Dermis microvascular lymphatic vessel endothelial cell (primary cell): ENCODE measurements around the gene DCLK1. TPM values are rescaled to one million over a fixed set of nuclear protein-coding genes. Genes with fewer than 3 reads are reported as not detected.
"Not testable (repeated sequence)": the region's sequence is repeated elsewhere in the genome, so short reads cannot be mapped to it uniquely, and the experiment has no call there.

Source experiments
- DNase-seq, 2 donors: peaks; one replicate each; pipeline versions ENCODE4 v3.0.0 to v3.0.0-alpha.2; 2010; ENCODE audit warnings: low read depth in 2 of 2
- total RNA-seq: library from RNA; depleted of rRNA; stranded (reverse); fragments of >200 nt; gene quantifications from 2 replicates; pipeline ENCODE4 v1.2.1, GENCODE V29; 2014

Gene DCLK1
- total RNA-seq, 1 donor from 2014 or later: 43.6 TPM

DNA sequence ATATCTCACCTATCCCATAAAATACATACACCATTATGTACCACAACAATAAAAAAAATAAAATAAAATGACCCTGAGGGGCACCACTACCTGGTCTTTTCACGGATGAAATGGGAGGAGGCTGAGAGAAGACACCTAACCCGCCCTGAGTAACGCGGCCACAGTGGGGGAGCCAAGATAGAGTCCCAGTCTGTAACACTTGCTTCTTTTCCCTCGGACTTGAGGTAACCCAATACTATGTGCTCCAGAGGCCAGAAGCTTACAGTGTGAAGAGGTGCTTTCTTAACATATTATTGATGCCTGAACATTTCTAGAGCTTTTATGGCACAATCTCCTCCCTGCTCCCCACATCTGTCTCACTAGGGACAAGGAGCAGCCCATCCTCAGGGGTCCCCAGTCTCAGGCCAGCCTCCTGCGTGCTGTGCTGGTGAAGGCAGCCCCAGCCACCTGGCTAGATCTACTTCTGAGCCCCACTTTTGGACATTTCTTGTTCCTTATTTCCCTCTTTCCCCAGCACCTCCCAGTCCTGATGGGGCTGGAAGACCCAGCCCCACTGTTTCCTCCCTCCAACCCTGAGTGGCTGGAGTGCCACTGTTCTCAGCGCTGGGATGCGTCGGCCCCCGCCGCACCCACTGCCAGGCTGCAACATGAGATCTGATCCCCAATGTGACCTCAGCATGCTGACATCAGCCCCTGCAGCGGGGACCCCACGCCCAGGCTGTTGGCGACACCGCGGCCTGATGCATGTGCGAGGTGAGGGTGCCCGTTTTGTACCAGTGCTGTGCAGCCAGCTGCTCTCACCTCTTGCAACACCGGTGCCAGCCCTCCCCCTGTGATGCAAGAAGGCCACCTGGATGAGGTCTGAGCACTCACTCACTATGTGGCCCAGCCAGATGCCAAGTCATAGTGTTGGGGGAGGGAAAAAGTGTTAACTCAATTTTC is 143.3 kb downstream of the DCLK1 start:
- no peak for DNase-seq

DNA sequence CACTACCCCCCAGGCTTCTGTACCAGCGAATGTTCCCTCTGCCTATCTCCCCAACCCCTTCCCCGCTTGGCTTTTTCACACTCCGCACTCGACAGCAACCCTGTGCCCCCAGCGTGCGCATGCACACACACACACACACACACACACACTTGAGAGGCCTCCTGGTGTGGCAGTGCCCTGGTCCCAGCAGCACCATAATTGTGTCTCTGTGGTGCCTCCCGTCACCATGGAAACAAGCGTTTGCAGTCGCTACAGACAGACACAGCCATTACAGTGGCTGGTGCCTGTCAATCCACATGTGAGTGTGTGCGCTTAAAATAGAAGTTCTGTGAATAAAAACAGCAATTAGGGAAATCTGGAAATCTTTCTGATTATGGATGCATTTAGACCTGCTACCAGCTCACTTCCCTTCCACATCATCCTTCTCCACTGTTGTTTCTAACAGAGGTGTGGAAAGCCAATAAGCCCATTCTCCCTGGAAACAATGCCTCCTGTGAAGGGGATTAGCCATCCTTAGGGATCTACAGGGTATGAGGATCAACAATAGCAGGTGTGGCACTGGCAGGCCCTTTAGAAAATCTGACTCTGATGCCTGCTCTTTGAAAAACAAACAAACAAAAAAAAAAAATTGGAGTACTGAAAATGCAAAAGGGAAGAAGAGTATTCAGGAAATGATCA is 146.3 kb downstream of the DCLK1 start:
- peak in 1 of 2 donors; percentile 0 for DNase-seq

DNA sequence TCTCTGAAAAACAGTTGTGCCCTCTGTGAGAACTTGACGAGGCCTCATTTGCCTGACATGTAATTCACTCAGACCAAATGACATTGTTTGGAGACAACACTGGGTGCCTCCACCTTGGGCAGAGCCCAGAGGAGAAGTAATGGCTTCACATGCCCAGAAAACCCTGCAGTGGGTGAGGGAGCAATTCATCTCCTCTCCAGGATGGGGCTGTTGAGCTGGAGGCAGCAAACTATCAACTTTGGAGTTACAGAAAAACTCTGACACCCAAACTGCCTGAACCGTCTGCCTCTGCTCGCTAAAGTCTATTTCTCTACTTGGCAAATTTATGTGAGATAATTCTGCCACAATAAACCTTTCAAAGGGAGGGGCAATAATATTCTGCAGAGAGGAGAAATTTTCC is 146.9 kb downstream of the DCLK1 start:
- DNase-seq: no peak

DNA sequence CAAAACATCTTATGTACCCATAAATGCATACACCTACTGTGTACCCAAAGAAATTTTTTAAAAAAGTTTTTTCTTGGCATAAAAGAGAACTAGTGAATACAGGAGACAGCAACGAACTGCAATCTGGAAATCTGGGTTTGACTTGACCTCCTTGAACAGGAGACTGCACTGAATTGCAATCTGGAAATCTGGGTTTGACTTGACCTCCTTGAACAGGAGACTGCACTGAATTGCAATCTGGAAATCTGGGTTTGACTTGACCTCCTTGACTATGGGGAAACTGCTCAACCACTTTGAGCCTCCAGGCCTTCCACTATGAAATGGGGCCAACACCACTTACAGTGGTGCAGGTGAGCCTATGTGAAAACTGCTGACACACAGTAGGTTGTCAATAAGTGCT is 147.5 kb downstream of the DCLK1 start:
- not testable (repeated sequence) for DNase-seq

DNA sequence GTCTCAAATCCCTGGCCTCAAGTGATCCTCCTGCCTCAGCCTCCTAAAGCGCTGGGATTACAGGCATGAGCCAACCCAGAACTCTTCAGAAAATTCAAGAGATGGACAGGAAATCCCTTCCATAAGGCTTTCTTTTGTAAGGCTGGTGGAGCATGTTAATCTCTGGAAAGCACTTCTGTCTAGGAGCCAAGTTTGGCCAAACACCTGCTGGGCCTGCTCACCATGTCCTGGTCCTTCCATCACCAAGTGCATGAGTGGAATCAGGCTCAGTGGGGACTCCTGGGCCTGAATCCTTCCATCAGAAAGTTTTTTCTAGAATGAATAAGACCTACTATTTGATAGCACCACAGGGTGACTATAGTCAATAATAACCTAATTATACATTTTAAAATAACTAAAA is 148.0 kb downstream of the DCLK1 start:
- no peak for DNase-seq

DNA sequence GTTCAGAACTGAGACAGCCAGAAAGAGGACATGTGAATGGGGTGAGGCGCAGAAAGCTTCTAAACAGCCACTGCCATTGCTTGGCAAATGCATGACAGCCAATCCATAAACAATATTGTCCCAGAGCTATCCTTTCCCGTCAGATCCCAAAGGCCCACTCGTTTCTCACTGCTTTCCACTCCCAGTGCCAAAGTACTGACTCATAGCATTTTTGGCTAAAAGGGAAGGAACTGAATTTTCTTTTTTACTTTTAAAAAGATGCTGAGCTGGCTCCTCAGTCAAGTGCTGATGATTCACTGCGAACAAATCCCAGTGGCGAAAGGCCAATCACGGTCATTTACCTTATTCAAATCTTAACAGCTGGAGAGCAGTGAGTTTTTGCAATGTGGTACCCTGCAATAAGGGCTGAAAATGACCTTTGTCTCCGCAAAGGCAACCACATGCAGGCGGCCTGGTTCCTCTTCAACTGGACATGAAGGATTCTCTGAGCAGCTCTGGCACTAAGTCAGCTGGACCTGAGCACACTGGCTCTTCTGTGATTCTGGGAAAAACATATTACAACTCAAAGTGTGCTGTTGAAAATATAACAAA is 151.7 kb downstream of the DCLK1 start:
- peak in 1 of 2 donors; percentile 7 for DNase-seq

DNA sequence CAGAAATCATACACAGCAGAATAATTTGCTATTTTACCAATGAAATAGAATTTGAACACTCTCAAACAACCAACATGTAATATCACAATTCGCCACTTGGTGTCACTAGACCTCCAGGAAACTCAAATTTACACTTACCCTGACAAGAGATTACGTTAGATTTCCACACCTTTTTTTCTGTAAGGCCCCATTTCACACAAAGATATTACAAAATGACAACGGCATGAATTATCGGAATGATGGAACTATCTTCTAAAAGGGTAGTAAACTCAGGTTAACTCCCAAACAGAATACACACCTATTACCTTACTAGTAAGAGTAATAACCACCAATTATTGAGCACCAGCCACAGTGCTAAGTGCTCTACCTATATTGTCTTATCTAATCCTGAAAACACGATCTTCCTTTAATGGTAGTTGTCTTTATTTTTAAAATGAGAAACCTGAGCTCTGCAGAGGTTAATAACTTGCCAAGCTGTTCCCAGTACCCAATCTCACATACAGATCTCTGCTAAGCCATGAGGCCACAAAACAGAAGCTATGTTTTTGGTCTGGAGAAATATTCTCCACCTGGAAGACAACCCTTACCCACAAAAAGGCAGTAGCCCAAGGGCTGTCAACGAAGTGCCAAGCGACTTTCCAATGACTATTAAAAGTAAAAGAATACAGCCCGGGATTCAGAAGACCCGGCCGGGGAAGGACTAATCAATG is 152.4 kb downstream of the DCLK1 start:
- peak; percentile 57 to 65 for DNase-seq

DNA sequence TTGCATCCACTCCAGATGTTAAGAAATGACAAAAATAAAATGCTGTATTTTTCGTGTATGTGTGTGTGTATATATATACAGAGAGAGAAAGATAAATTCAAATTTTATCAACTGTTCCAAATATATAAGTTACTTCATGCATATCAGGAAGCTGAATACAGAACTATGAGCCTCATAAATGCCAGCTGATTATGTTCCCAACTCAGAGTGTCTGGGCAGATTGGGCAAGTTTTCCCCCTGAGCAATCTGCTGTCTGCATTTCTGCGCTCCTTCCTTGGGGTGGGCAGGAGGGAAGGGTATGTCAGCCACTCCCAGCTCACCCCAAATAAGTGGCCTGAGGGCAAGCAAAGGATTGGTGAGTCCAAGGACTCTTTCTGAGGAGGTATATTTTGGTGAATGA is 154.1 kb downstream of the DCLK1 start:
- DNase-seq: no peak

DNA sequence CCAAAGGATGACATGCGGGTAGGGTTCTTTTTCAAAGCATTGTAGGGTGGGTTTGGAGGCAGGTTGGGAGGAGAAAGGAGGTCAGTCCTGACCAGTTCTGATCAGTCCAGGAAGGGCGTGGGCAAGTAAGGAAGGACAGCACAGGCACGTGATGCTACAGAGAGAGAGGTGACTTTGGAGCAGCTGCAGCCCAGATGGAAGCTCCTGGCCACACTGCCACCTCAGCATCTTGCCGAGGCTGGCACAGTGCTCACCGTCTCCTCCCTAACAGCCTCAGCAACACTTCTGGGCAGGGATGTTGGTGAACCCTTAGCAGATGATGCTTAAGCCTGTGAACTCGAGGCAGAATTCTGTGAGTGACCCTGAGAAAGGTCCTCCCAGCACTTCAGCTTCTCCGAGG is 155.1 kb downstream of the DCLK1 start:
- DNase-seq: no peak

DNA sequence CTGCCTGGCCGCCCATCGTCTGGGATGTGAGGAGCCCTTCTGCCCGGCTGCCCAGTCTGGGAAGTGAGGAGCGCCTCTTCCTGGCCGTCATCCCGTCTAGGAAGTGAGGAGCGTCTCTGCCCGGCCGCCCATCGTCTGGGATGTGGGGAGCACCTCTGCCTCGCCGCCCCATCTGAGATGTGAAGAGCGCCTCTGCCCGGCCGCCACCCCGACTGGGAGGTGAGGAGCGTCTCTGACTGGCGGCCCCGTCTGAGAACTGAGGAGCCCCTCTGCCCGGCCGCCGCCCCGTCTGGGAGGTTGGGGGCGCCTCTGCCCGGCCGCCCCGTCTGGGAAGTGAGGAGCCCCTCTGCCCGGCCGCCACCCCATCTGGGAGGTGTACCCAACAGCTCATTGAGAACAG is 164.2 kb downstream of the DCLK1 start:
- not testable (repeated sequence) for DNase-seq

DNA sequence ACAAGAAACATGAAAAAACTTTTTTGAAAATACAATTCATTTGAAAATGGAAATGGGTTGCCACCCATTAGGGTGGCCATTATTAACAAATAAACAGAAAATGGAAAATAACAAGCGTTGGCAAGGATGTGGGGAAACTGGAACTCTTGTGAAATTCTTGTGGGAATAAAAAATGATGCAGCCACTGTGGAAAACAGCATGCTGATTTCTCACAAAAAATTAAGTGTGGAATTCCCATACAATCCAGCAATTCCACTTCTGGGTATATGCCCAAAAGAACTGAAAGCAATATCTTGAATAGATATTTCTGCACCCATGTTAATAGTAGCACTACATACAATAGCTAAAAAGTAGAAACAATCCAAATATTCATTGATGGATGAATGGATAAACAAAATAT is 165.2 kb downstream of the DCLK1 start:
- no peak for DNase-seq

DNA sequence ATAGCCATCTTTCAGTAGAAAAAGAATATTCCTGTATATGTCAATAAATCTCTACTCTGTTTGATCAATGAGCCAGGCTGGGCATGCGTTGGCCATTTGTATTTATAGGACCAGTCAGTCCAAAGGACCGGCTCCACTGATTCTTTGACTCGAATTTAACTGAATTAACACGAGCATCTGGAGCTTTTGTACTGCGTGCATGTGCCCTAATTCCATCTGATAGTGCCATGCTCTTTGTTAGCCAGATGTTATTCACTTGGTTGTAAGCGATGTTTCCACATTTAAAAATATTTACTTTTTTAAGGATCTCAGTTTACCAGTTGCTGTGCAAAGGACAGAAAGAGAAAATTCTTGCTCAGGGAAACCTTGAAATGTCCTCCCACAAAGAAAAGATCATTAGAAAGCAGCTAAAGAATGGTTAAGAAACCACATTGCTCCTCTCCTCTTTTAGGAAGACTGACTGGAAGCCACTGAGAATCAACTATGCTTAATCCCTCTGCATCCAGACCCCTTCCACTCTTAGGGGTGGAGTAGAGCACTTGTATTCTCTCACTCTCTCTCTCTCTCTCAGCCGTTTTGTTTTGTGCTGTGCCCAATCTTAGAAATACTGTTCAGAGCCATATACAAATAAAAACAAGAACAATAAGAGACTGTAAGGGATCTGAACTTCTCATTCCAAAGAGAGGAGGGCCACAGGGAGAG is 165.8 kb downstream of the DCLK1 start:
- DNase-seq: no peak

DNA sequence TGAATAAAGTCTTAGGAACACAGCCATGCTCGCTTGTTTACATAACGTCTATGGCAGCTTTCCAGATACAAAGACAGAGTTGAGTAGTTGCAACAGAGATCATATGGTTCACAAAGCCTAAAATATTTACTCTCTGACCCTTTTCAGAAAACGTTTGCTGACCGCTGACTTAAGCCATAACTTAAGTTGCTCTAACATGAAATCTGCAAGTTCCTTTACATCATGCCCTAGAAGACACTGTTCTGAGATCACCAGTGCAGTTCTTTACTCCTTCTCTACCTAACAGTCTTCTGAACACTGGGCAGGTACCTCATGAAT is 166.4 kb downstream of the DCLK1 start:
- no peak for DNase-seq

DNA sequence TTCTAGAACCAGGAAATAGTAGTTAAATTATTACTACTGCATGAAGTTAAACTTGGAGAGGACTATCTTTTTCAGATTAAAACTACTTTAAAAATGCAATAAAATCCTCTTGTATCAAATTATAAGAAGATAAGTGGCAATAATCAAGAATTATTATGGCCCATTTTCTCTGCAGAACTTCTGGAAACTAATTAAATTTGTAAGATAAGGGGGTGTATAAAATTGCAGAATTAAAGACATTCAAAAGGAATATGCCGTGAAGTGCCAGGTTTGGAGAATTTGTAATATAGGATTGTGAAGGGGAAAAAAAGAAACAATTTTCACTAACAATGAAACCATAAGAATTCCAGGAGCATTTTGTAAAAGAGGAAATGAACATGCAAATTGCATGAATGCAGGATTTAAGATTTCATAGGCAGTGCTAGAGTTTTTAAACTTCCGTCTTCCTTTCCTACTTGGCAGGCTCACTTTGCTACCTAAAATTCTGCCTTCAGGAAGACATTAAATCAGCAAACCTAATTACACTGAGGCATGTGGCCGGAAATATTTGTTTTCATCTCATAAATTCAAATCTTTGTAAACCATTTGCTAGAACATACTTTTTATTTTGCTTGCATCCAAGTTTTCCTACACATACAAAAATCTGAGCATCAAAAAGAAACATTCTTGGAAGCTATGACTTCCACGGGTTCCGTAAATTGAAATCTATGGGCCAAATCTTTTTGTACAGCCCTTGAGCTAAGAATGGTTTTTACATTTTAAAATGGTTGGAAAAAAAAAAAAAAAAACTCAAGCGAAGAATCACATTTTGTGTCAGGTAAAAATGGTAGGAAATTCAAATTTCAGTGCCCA is 166.9 kb downstream of the DCLK1 start:
- DNase-seq: no peak

DNA sequence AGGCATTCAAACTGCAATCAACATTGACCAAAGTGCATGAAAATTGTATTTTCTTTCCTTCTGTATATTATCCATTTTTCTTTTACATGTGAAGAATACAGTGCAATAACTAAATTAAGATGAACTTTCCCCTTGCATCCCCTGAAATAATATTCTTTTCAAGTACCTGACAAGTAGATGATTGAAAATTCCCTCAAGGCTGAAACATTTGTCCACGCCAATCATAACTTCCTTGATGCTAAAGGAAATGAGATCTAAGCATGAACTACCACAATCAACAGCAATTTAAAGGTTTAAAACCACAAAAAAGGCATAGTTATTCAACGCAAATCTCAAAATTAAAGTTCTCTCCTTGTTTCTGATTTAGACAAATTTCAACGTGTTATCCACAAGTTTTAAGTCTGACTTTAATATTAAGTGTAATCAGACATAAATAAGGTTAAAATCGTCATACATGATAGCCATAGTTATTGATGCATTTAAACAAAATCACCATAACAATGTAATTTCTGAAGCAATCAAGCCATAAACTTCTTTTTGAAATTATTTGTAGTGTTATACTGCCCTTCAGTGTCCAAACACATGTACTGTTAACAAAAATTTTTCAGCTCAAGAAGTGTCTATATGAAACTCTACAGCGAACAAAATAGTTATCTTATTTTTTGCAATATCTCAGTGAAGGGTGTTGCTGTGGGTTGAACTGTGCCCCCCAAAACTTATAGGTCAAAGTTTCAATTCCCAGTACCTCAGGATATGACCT is 169.5 kb downstream of the DCLK1 start:
- no peak for DNase-seq

DNA sequence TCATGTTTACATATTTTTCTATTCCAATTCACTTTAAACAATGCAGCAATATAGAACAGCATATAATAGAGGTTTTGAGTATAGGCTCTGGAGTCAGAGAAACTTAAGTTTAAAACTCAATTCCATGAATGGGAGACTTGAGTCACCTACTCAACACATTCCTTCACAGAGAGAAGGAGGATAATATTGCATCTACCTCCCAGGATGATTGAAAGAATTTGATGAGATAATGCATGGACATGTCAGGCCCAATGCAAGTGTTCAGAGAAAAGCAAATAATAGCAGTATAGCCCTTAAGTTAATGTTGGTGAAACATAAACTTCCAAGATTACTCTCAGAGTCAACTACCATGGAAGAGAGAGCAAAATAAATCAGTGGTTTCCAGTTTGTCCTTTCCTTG is 170.2 kb downstream of the DCLK1 start:
- no peak for DNase-seq

DNA sequence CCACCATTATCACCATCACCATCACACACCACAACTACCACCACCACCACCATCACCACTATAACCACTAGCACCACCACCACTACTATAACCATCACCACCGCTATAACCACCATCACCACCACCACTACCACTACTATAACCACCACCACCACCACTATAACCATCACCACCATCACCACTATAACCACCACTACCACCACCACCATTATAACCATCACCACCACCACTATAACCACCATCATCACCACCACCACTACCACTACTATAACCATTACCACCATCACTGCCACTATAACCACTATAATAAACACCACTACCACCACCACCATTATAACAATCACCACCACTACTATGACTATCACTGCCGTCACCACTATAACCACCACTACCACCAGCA is 173.2 kb downstream of the DCLK1 start:
- peak in 1 of 2 donors; percentile 9 for DNase-seq

DNA sequence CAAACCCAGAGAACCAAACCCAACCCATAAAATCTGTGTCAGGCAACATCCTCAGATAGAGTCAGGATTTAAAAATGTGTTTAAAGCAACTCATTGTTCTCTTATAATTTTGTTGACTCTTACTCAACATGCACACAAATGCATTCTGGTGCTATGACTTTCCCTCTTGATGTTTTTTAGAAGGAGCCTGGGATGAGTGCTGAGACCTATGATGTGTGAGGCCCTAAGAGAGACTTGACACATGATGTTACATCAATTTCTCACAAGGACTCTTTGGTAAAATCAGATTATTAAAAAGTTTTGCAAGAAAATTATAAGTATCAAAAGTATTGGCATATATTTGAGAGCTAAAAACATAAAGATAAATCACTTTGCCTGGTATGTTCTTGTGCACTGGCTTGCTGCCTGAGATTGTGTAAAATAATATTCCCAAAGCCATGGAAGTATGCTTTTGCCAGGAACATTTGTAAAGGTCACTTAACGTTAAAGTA is 173.9 kb downstream of the DCLK1 start:
- no peak for DNase-seq

DNA sequence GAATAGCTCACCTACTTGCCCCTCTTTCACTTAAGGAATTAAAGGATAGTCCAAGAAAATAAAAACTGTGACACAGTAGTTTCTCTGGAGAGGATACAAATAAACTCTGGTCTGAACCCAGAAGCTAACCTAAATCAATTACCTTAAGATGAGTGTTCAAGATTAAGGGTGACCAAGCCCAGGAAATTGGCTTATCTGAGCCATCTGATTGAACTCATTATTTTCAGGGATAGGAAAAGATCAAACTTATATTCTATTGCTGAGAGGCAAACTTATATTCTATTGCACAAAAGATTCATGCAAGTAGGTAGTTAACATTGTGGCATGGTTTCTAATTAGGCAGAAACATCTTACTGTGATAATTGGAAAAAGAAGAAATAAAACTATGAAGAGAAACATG is 175.1 kb downstream of the DCLK1 start:
- DNase-seq: no peak

DNA sequence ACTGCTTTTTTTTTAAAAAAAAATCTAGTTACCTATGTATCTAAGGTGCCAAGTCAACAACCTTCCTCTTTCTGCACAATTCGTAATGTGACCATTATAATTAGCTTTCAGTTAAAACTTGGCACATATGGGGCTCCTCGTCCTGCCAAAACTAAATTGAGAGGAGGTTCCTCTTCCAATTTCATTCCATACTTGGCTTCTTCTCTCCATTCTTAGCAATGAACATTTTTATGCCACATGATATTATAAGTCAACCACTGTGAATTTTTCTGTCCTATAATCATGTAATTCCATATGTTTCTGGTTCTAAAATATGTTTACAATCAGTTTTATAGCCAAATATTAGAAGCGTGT is 177.0 kb downstream of the DCLK1 start:
- no peak for DNase-seq
